UCSD-AML1 (cell line): ENCODE data around the gene KCNK5.

Experiments used
- DNase-seq: peaks from one replicate; lab custom pipeline; 2025; ENCODE audit not compliant: unreplicated experiment; lab: John Stamatoyannopoulos, UW

Gene KCNK5

GRCh38 chr6:39217177-39217864 lies 12.0 kb downstream of the KCNK5 start:
- DNase-seq, result no peak

GRCh38 chr6:39215640-39216158 lies 13.6 kb downstream of the KCNK5 start:
- no peak for DNase-seq

GRCh38 chr6:39214846-39215639 lies 14.2 kb downstream of the KCNK5 start:
- no peak for DNase-seq

- no peak for DNase-seq
These were observed 15.0 kb downstream of the KCNK5 start for GRCh38 chr6:39214120-39214813.

GRCh38 chr6:39213195-39213920 lies 15.9 kb downstream of the KCNK5 start:
- DNase-seq, result no peak

GRCh38 chr6:39211183-39211582 lies 18.1 kb downstream of the KCNK5 start:
- no peak for DNase-seq

- DNase-seq, result no peak
These were observed 18.8 kb downstream of the KCNK5 start for GRCh38 chr6:39210450-39210849.

- no peak for DNase-seq
These were observed 19.4 kb downstream of the KCNK5 start for GRCh38 chr6:39209911-39210310.

- no peak for DNase-seq
These were observed 19.9 kb downstream of the KCNK5 start for GRCh38 chr6:39209360-39209811.

- DNase-seq, result no peak
These were observed 21.0 kb downstream of the KCNK5 start for GRCh38 chr6:39208223-39208739.

- no peak for DNase-seq
These were observed 21.7 kb downstream of the KCNK5 start for GRCh38 chr6:39207416-39208222.

GRCh38 chr6:39206250-39206721 lies 23.0 kb downstream of the KCNK5 start:
- no peak for DNase-seq

GRCh38 chr6:39204646-39205244 lies 24.5 kb downstream of the KCNK5 start:
- no peak for DNase-seq

GRCh38 chr6:39204160-39204495 lies 25.1 kb downstream of the KCNK5 start:
- DNase-seq, result no peak

- no peak for DNase-seq
These were observed 25.7 kb downstream of the KCNK5 start for GRCh38 chr6:39203436-39204159.

- no peak for DNase-seq
These were observed 27.1 kb downstream of the KCNK5 start for GRCh38 chr6:39202166-39202565.

- no peak for DNase-seq
These were observed 28.7 kb downstream of the KCNK5 start for GRCh38 chr6:39200498-39201020.

GRCh38 chr6:39199976-39200375 lies 29.3 kb downstream of the KCNK5 start:
- DNase-seq, result no peak
